Measurements from ENCODE around the gene EEF1AKMT1. TPM values are rescaled to one million over a fixed set of nuclear protein-coding genes. Genes with fewer than 3 reads are reported as not detected.

Gene EEF1AKMT1
- polyA plus RNA-seq (ENCODE audit: insufficient read length in 4 of 4), result 10 to 100 TPM; 13.2 to 19.6 (median 16.4) TPM

- DNase-seq (ENCODE audit: low read depth in 4 of 4, low spot score in 3 of 4), result peak; percentile 78 to 87 (median 85)
Measured at GRCh38 chr13:20773194-20774080, at the start of gene EEF1AKMT1. Gene EEF1AKMT1 (minus strand): TSS chr13:20773961. CDS start chr13:20757598, 16,363 bp downstream.

- no peak for DNase-seq (ENCODE audit: low read depth in 4 of 4, low spot score in 3 of 4)
Measured at GRCh38 chr13:20823071-20823470, 49.3 kb upstream of the EEF1AKMT1 start.

GRCh38 chr13:20822406-20822805 lies 48.6 kb upstream of the EEF1AKMT1 start:
- no peak for DNase-seq (ENCODE audit: low read depth in 4 of 4, low spot score in 3 of 4)

GRCh38 chr13:20819715-20820114 lies 46.0 kb upstream of the EEF1AKMT1 start:
- no peak for DNase-seq (ENCODE audit: low read depth in 4 of 4, low spot score in 3 of 4)

- no peak for DNase-seq (ENCODE audit: low read depth in 4 of 4, low spot score in 3 of 4)
Measured at GRCh38 chr13:20815464-20815863, 41.7 kb upstream of the EEF1AKMT1 start.

GRCh38 chr13:20814224-20814910 lies 40.6 kb upstream of the EEF1AKMT1 start:
- DNase-seq (ENCODE audit: low read depth in 4 of 4, low spot score in 3 of 4), result no peak

- DNase-seq (ENCODE audit: low read depth in 4 of 4, low spot score in 3 of 4), result no peak
Measured at GRCh38 chr13:20812890-20813289, 39.1 kb upstream of the EEF1AKMT1 start.

GRCh38 chr13:20810808-20811207 lies 37.0 kb upstream of the EEF1AKMT1 start:
- no peak for DNase-seq (ENCODE audit: low read depth in 4 of 4, low spot score in 3 of 4)

- DNase-seq (ENCODE audit: low read depth in 4 of 4, low spot score in 3 of 4), result no peak
Measured at GRCh38 chr13:20808874-20809273, 35.1 kb upstream of the EEF1AKMT1 start.

GRCh38 chr13:20803180-20803965 lies 29.6 kb upstream of the EEF1AKMT1 start:
- DNase-seq (ENCODE audit: low read depth in 4 of 4, low spot score in 3 of 4), result no peak

- DNase-seq (ENCODE audit: low read depth in 4 of 4, low spot score in 3 of 4), result no peak
Measured at GRCh38 chr13:20801707-20802106, 27.9 kb upstream of the EEF1AKMT1 start.

- no peak for DNase-seq (ENCODE audit: low read depth in 4 of 4, low spot score in 3 of 4)
Measured at GRCh38 chr13:20799726-20800416, 26.1 kb upstream of the EEF1AKMT1 start.

GRCh38 chr13:20798027-20798426 lies 24.3 kb upstream of the EEF1AKMT1 start:
- DNase-seq (ENCODE audit: low read depth in 4 of 4, low spot score in 3 of 4), result no peak

- DNase-seq (ENCODE audit: low read depth in 4 of 4, low spot score in 3 of 4), result no peak
Measured at GRCh38 chr13:20796791-20797508, 23.2 kb upstream of the EEF1AKMT1 start.

- no peak for DNase-seq (ENCODE audit: low read depth in 4 of 4, low spot score in 3 of 4)
Measured at GRCh38 chr13:20789665-20790064, 15.9 kb upstream of the EEF1AKMT1 start.

GRCh38 chr13:20788312-20788711 lies 14.6 kb upstream of the EEF1AKMT1 start:
- no peak for DNase-seq (ENCODE audit: low read depth in 4 of 4, low spot score in 3 of 4)

GRCh38 chr13:20787180-20787579 lies 13.4 kb upstream of the EEF1AKMT1 start:
- no peak for DNase-seq (ENCODE audit: low read depth in 4 of 4, low spot score in 3 of 4)

GRCh38 chr13:20782116-20782708 lies 8.5 kb upstream of the EEF1AKMT1 start:
- no peak for DNase-seq (ENCODE audit: low read depth in 4 of 4, low spot score in 3 of 4)

- no peak for DNase-seq (ENCODE audit: low read depth in 4 of 4, low spot score in 3 of 4)
Measured at GRCh38 chr13:20780317-20780716, 6.6 kb upstream of the EEF1AKMT1 start.

All from left renal pelvis (tissue), 4 donors.